H1 (cell line): ENCODE data around the gene IKZF1.

Experiments used
- CTCF ChIP-seq, 3 experiments: IDR thresholded peaks; 1 replicate in 2 of 3; 2 replicates in 1 of 3; pipeline versions ENCODE4 v1.5.1 to v1.6.1; 2011; ENCODE audit warnings: low read length in 3 of 3, mild to moderate bottlenecking in 3 of 3, inconsistent platforms in 2 of 3, low read depth in 1 of 3, moderate library complexity in 1 of 3; ENCODE audit not compliant: insufficient read depth in 1 of 3; ENCODE audit errors: control extremely low read depth in 1 of 3
- FOSL1 ChIP-seq: IDR thresholded peaks from 2 replicates; pipeline ENCODE4 v1.6.1; 2011; ENCODE audit warnings: mild to moderate bottlenecking, low read depth, low read length, moderate library complexity; ENCODE audit not compliant: insufficient read depth
- POLR2A ChIP-seq, 2 experiments: IDR thresholded peaks; 1 replicate in 1 of 2; 2 replicates in 1 of 2; pipeline ENCODE4 v1.6.1; 2011; ENCODE audit warnings: low read depth in 2 of 2, low read length in 2 of 2, mild to moderate bottlenecking in 2 of 2; ENCODE audit errors: control extremely low read depth in 1 of 2
- RFX5 ChIP-seq: IDR thresholded peaks from 2 replicates; pipeline ENCODE4 v1.6.1; 2011; ENCODE audit warnings: low read depth, low read length, improper control_type of control experiment, borderline replicate concordance
- SIN3A ChIP-seq, 2 experiments: IDR thresholded peaks in 1 of 2; conservative IDR thresholded peaks in 1 of 2; 2 replicates each; pipeline ENCODE4 v1.6.1; 2011 to 2012; ENCODE audit warnings: low read length in 2 of 2, improper control_type of control experiment in 1 of 2, low read depth in 1 of 2, mild to moderate bottlenecking in 1 of 2
- SP1 ChIP-seq: IDR thresholded peaks from 2 replicates; pipeline ENCODE4 v1.6.1; 2011; ENCODE audit warnings: low read depth, low read length
- SP4 ChIP-seq: IDR thresholded peaks from 2 replicates; pipeline ENCODE4 v1.6.1; 2012; ENCODE audit warnings: low read length, inconsistent platforms
- TCF12 ChIP-seq: IDR thresholded peaks from 2 replicates; pipeline ENCODE4 v1.6.1; 2011; ENCODE audit warnings: low read depth, mild to moderate bottlenecking, low read length
- USF2 ChIP-seq: IDR thresholded peaks from 2 replicates; pipeline ENCODE4 v1.6.1; 2011; ENCODE audit warnings: low read length, improper control_type of control experiment
- YY1 ChIP-seq: IDR thresholded peaks from 2 replicates; pipeline ENCODE4 v1.6.1; 2011; ENCODE audit warnings: low read depth, mild to moderate bottlenecking, low read length
- ZNF274 ChIP-seq: IDR thresholded peaks from 2 replicates; pipeline ENCODE4 v1.7.0; 2012; ENCODE audit warnings: low read length, borderline replicate concordance; ENCODE audit errors: extremely low read depth

DNA sequence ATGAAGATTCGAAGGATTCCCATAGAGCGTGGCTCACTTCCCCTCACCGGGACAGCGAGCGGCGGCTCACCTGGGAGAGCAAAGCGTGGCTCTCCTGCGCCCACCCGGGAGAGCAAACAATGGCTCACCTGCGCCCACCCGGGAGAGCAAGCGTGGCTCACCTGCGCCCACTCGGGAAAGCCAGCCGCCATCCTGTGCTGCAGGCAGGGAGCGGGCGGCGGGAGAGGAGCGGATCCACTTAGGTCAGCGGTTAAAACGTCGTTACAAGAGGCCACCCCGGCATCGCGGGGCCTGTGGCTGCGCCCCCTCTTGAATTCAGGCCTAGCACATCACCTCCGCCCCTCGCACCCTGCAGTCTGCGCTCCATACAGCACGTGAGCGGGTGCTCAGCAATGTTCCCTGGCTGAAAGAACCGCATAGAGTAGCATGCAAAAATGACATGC lies 146.1 kb downstream of the IKZF1 start:
- TF ChIP-seq CTCF (IDR thresholded peaks at IDR 0.05; ENCODE audit: control extremely low read depth in 1 of 3, insufficient read depth in 1 of 3, low read depth in 1 of 3, low read length in 3 of 3) (no peak), SP4 (no peak), SIN3A (conservative IDR thresholded peaks at IDR 0.05 in 1 of 2, IDR thresholded peaks at IDR 0.05 in 1 of 2; ENCODE audit: low read depth in 1 of 2, low read length in 2 of 2) (no peak), SP1 (no peak), ZNF274 (no peak), RFX5 (no peak), TCF12 (no peak), FOSL1 (no peak), YY1 (no peak), POLR2A (IDR thresholded peaks at IDR 0.05; ENCODE audit: control extremely low read depth in 1 of 2, low read depth in 2 of 2, low read length in 2 of 2) (no peak), USF2 (no peak)
